Endothelial cell of umbilical vein (primary cell): ENCODE results near the gene KCNIP1. TPM values are rescaled to one million over a fixed set of nuclear protein-coding genes. Genes with fewer than 3 reads are reported as not detected.

Experiments used
- Bru-seq: library from RNA; stranded (reverse); fragments of 400-500 nt; gene quantifications from one replicate; lab custom pipeline; 2021; lab: Mats Ljungman, UMichigan
- BruChase-seq, 2 experiments: library from RNA; stranded (reverse); fragments of 400-500 nt; gene quantifications; one replicate each; lab custom pipeline; 2021; lab: Mats Ljungman, UMichigan
- BruUV-seq: library from RNA; stranded (reverse); fragments of 400-500 nt; replicated peaks from 2 replicates; lab custom pipeline; 2021; lab: Mats Ljungman, UMichigan
- CTCF ChIA-PET: fragments of 300-600, 350-600 bp; sonication (Branson Sonifier 250); formaldehyde crosslinking; loops from one replicate; lab custom pipeline; 2021; ENCODE audit warnings: antibody characterized with exemption, inconsistent platforms; lab: Charles Lee
- POLR2A ChIA-PET: fragments of 300-600, 350-600 bp; sonication (Branson Sonifier 250); formaldehyde crosslinking; loops from one replicate; lab custom pipeline; 2021; ENCODE audit warnings: antibody characterized with exemption, inconsistent platforms; lab: Charles Lee
- DNase-seq: peaks from one replicate; pipeline ENCODE4 v3.0.0-alpha.2; 2011; ENCODE audit warnings: low read depth, low spot score
- FAIRE-seq: peaks from 2 replicates; lab custom pipeline; 2011; peaks lifted over from hg19 to GRCh38; lab: Jason Lieb, UNC
- H2AFZ ChIP-seq: 2 replicates; pipeline ENCODE4 v1.6.0; 2012; ENCODE audit warnings: low read depth, low read length, control low read depth, inconsistent platforms
- H3K27ac ChIP-seq: 2 replicates; pipeline ENCODE4 v1.5.1; 2011; ENCODE audit warnings: low read depth, mild to moderate bottlenecking, control low read depth, low read length, moderate library complexity; ENCODE audit not compliant: insufficient read depth
- H3K27me3 ChIP-seq, 2 experiments: 2 replicates each; pipeline versions ENCODE4 v1.6.0 to v1.6.1; 2011; ENCODE audit warnings: low read length in 2 of 2, mixed read lengths in 1 of 2; ENCODE audit not compliant: control insufficient read depth in 2 of 2, insufficient read depth in 2 of 2
- H3K36me3 ChIP-seq, 2 experiments: 2 replicates in 1 of 2; 3 replicates in 1 of 2; pipeline ENCODE4 v1.5.1; 2011; ENCODE audit warnings: low read length in 2 of 2, mild to moderate bottlenecking in 1 of 2, moderate library complexity in 1 of 2; ENCODE audit not compliant: control insufficient read depth in 2 of 2, insufficient read depth in 2 of 2; ENCODE audit errors: extremely low read depth in 1 of 2
- H3K4me1 ChIP-seq: 3 replicates; pipeline ENCODE4 v1.5.1; 2011; ENCODE audit warnings: mild to moderate bottlenecking, low read length; ENCODE audit not compliant: control insufficient read depth, insufficient read depth; ENCODE audit errors: extremely low read depth
- H3K4me2 ChIP-seq: 2 replicates; pipeline ENCODE4 v1.6.1; 2011; ENCODE audit warnings: low read length, control low read depth, mixed read lengths; ENCODE audit not compliant: insufficient read depth
- H3K4me3 ChIP-seq, 3 experiments: fragments of 200-600 bp in 1 of 3; sonication (generic), shearing (Covaris generic) in 1 of 3; replicated peaks in 1 of 3; 2 replicates each; pipeline ENCODE4 v1.5.1; 2011 to 2016; ENCODE audit warnings: control low read depth in 3 of 3, low read length in 3 of 3, mild to moderate bottlenecking in 2 of 3, inconsistent platforms in 1 of 3, low read depth in 1 of 3, moderate library complexity in 1 of 3; ENCODE audit not compliant: insufficient read depth in 1 of 3
- H3K79me2 ChIP-seq: 2 replicates; pipeline ENCODE4 v1.6.0; 2012; ENCODE audit warnings: low read length, inconsistent platforms; ENCODE audit not compliant: control insufficient read depth, insufficient read depth
- H3K9ac ChIP-seq: replicated peaks from 2 replicates; pipeline ENCODE3; 2011; ENCODE audit warnings: low read length, control low read depth; ENCODE audit not compliant: insufficient read depth; ENCODE audit errors: extremely low read depth
- H3K9me1 ChIP-seq: replicated peaks from 3 replicates; pipeline ENCODE4 v1.6.0; 2011; ENCODE audit warnings: mild to moderate bottlenecking, low read length; ENCODE audit not compliant: control insufficient read depth, insufficient read depth; ENCODE audit errors: extremely low read depth
- H3K9me3 ChIP-seq: replicated peaks from 2 replicates; pipeline ENCODE4 v1.5.1; 2012; ENCODE audit warnings: low read length, inconsistent platforms; ENCODE audit not compliant: control insufficient read depth, insufficient read depth
- H4K20me1 ChIP-seq: replicated peaks from 2 replicates; pipeline ENCODE3; 2011; ENCODE audit warnings: mild to moderate bottlenecking, low read length; ENCODE audit not compliant: control insufficient read depth, insufficient read depth; ENCODE audit errors: extremely low read depth
- CTCF ChIP-seq, 2 donors: IDR thresholded peaks; 1 replicate in 1 of 2; 2 replicates in 1 of 2; pipeline ENCODE4 v1.5.1; 2011; ENCODE audit warnings: low read length in 2 of 2, mild to moderate bottlenecking in 2 of 2, moderate library complexity in 2 of 2, control low read depth in 1 of 2, inconsistent platforms in 1 of 2, low read depth in 1 of 2; ENCODE audit not compliant: insufficient read depth in 1 of 2; ENCODE audit errors: extremely low read depth in 1 of 2
- EZH2 ChIP-seq: IDR thresholded peaks from 2 replicates; pipeline ENCODE4 v1.6.1; 2012; ENCODE audit warnings: borderline replicate concordance, low read depth, mild to moderate bottlenecking, moderate library complexity, low read length, inconsistent platforms; ENCODE audit not compliant: severe bottlenecking
- FOS ChIP-seq: IDR thresholded peaks from 2 replicates; pipeline ENCODE4 v1.6.1; 2011; ENCODE audit warnings: mild to moderate bottlenecking, low read length, moderate library complexity, borderline replicate concordance; ENCODE audit not compliant: insufficient read depth
- GATA2 ChIP-seq: IDR thresholded peaks from 2 replicates; pipeline ENCODE4 v1.7.0; 2011; ENCODE audit warnings: low read depth, mild to moderate bottlenecking, moderate library complexity, mixed read lengths, low read length; ENCODE audit not compliant: insufficient read length, insufficient read depth
- JUN ChIP-seq: IDR thresholded peaks from 2 replicates; pipeline ENCODE4 v1.6.1; 2011; ENCODE audit warnings: borderline replicate concordance, low read depth; ENCODE audit not compliant: insufficient read length, insufficient read depth
- MYC ChIP-seq: IDR thresholded peaks from one replicate; pipeline ENCODE4 v1.6.1; 2011; ENCODE audit warnings: mild to moderate bottlenecking, low read depth, low read length
- POLR2A ChIP-seq: IDR thresholded peaks from 2 replicates; pipeline ENCODE4 v1.6.1; 2012; ENCODE audit warnings: low read depth, mild to moderate bottlenecking, control low read depth, low read length
- POLR2AphosphoS5 ChIP-seq: IDR thresholded peaks from 2 replicates; pipeline ENCODE4 v1.6.1; 2012; ENCODE audit warnings: low read depth, mild to moderate bottlenecking, control low read depth, low read length, moderate library complexity; ENCODE audit not compliant: insufficient read depth
- dilution Hi-C: fragments of 300-500 bp; cut with MboI; formaldehyde crosslinking; loops from one replicate; pipeline ENCODE4 v1.15.0; 2019; ENCODE audit warnings: low sequenced_read_pairs; ENCODE audit not compliant: extremely low pct_ligation_motif_present
- intact Hi-C: fragments of 100-400 bp; cut with micrococcal nuclease; formaldehyde crosslinking; loops from one replicate; pipeline ENCODE4 v1.10.0; 2022
- long read RNA-seq: library from polyadenylated mRNA; stranded (forward); transcript quantifications from one replicate; pipeline ENCODE4 v2.0.0, GENCODE V29; 2021
- polyA minus RNA-seq, 3 experiments: library from RNA; depleted of rRNA, polyadenylated mRNA; stranded (reverse); fragments of >200 nt; gene quantifications; 1 replicate in 1 of 3; 2 replicates in 2 of 3; pipeline ENCODE4 v1.2.3, GENCODE V29; 2011
- polyA plus RNA-seq, 4 experiments: library from polyadenylated mRNA; depleted of rRNA in 3 of 4; stranded (reverse) in 3 of 4; unstranded in 1 of 4; fragments of >200 nt; gene quantifications; 2 replicates each; pipeline versions ENCODE4 v1.2.1 to v1.2.3, GENCODE V29; 2011 to 2012; ENCODE audit warnings: missing spikeins in 1 of 4
- total RNA-seq: library from RNA; stranded (reverse); gene quantifications from 2 replicates; pipeline ENCODE4 v1.2.3, GENCODE V29; 2021
- TF ChIP-seq, protein P1 (sequence below): IDR thresholded peaks from 2 replicates; pipeline ENCODE4 v1.6.1; 2011; ENCODE audit not compliant: insufficient read depth, insufficient read length

The KCNIP1 gene
- total RNA-seq: 0.15 TPM in 1 of 2 replicates, not detected in the other
- not detected in 2 replicates for polyA plus RNA-seq
- polyA plus RNA-seq (2011; cell fraction: cytosol; rRNA removed): not detected in 2 replicates
- not detected in 2 replicates for polyA plus RNA-seq (2011; cell fraction: nucleus; rRNA removed)
- polyA plus RNA-seq (2012): not detected in 2 replicates
- not detected in 2 replicates for polyA minus RNA-seq
- polyA minus RNA-seq (2011; cell fraction: cytosol; rRNA and poly(A)+ RNA removed): not detected
- not detected in 2 replicates for polyA minus RNA-seq (2011; cell fraction: nucleus; rRNA and poly(A)+ RNA removed)
- percentile 16 among the genes with signal in this experiment for Bru-seq, nascent RNA
- percentile 12 among the genes with signal in this experiment for BruChase-seq, experiment 1, labeled RNA remaining after a 6-hour chase
- percentile 11 among the genes with signal in this experiment for BruChase-seq, experiment 2, labeled RNA remaining after a 2-hour chase
- long read RNA-seq: 0 reads

DNA sequence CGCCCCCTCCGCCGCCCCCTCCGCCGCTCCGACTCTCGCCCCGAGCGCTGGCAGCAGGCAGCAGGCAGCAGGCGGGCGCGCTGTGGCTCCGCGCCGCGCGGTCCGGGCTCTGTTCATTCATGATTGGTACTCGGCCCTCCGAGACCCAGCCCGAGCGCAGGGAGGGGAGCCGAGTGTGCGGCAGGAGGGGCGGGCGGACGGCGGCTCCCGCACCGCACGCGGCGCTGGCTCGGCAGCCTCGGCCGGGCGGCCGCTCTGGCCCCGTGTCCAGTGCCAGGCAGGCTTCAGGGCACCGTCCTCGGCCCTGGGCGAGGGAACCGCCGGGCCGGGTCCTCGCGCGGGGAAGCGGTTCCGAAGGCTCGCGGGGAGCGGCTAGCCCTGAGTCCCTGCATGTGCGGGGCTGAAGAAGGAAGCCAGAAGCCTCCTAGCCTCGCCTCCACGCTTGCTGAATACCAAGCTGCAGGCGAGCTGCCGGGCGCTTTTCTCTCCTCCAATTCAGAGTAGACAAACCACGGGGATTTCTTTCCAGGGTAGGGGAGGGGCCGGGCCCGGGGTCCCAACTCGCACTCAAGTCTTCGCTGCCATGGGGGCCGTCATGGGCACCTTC lies at the start of gene KCNIP1:
KCNIP1 (plus strand) TSS at position 31 of the 607 bp plus-strand sequence.
- TF ChIP-seq JUN: no peak
- peak; percentile 57 for TF ChIP-seq EZH2
- Histone ChIP-seq H4K20me1 (no peaks in the 10 kb centered on the region), H3K9me1 (no peaks in the 10 kb centered on the region), H3K27ac (no peak within 1 kb of the TSS), H2AFZ (no peak within 1 kb of the TSS), H3K9ac (no peak within 1 kb of the TSS), H3K36me3 (no peaks in the 10 kb centered on the region), H3K4me3 (peak within 1 kb of the TSS in 1 of 3 experiments; percentile 22), H3K79me2 (no peaks in the 10 kb centered on the region), H3K27me3 (peaks cover 45% of the 10 kb centered on the region in 2 experiments), H3K4me2 (no peak within 1 kb of the TSS), H3K4me1 (no peaks in the 10 kb centered on the region), H3K9me3 (no peaks in the 10 kb centered on the region)
- no TSS peak for BruUV-seq
- dilution Hi-C loops (no loop called here), intact Hi-C loops (loop anchor here (2.0 kb wide), 1 partner anchor 69 kb away; no protein-coding TSS in a partner anchor)
- ChIA-PET CTCF (interaction anchor here (0.6 to 1.3 kb wide), 4 partner anchors 9 to 122 kb away, joined by 3 to 5 read pairs (median 4); no protein-coding TSS in a partner anchor), POLR2A (no interaction called here)
- DNase-seq: peak; percentile 24
- FAIRE-seq: no peak

DNA sequence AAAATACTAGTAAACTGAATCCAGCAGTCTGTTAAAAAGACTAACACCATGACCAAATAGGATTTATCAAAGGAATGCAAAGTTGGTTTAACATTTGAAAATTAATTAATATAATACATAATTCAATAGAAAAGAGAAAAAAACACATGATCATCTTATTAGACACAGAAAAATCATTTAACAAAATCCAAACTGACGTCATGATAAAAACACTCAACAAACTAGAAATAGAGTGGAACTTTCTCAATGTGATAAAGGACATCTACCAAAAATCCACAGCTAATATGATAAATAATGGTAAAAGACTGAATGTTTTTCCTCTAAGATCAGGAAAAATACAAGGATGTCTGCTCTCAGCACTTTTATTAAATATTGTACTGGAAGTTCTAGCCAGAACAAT lies 40.4 kb upstream of the KCNIP1 start:
- no peak for DNase-seq
- H4K20me1 ChIP-seq: no peaks in the 10 kb centered on the region

More for the DNA sequence above, 40.4 kb upstream of the KCNIP1 start:
- intact Hi-C loops: no loop called here
- Histone ChIP-seq H3K27me3 (peaks cover 2 to 3% of the 10 kb centered on the region in 2 experiments), H3K79me2 (no peaks in the 10 kb centered on the region), H3K9me1 (no peaks in the 10 kb centered on the region), H3K36me3 (no peaks in the 10 kb centered on the region), H3K9me3 (no peaks in the 10 kb centered on the region), H3K27ac (no peak overlapping the region), H3K4me1 (peaks cover 16% of the 10 kb centered on the region), H3K4me2 (no peak overlapping the region), H2AFZ (no peak overlapping the region), H3K4me3 (no peak overlapping the region), H3K9ac (no peak overlapping the region)
- dilution Hi-C loops: no loop called here
- FAIRE-seq: no peak
- BruUV-seq: no TSS peak
- TF ChIP-seq, protein P1, sequence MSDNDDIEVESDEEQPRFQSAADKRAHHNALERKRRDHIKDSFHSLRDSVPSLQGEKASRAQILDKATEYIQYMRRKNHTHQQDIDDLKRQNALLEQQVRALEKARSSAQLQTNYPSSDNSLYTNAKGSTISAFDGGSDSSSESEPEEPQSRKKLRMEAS: no peak
- TF ChIP-seq EZH2: no peak
- TF ChIP-seq FOS: no peak
- no peak for TF ChIP-seq CTCF (IDR thresholded peaks at IDR 0.05; ENCODE audit: extremely low read depth in 1 of 2, insufficient read depth in 1 of 2, low read depth in 1 of 2, low read length in 2 of 2)
- TF ChIP-seq JUN: no peak
- TF ChIP-seq MYC: no peak
- no peak for TF ChIP-seq POLR2AphosphoS5
- no peak for TF ChIP-seq POLR2A
- no peak for TF ChIP-seq GATA2
- POLR2A ChIA-PET: interaction anchor here (0.6 kb wide), 1 partner anchor 28 kb away, joined by 6 read pairs; no protein-coding TSS in a partner anchor
- CTCF ChIA-PET: no interaction called here
